WI38 (cell line): ENCODE measurements around the gene ADAMTS8.

Experiments
- H3K4me3 ChIP-seq: 2 replicates; pipeline ENCODE4 v1.5.1; 2011; ENCODE audit warnings: low read depth, mild to moderate bottlenecking, control low read depth, low read length
- CTCF ChIP-seq: IDR thresholded peaks from 2 replicates; pipeline ENCODE4 v1.5.1; 2012; ENCODE audit warnings: low read depth, mild to moderate bottlenecking, control low read depth, low read length

The ADAMTS8 gene

DNA sequence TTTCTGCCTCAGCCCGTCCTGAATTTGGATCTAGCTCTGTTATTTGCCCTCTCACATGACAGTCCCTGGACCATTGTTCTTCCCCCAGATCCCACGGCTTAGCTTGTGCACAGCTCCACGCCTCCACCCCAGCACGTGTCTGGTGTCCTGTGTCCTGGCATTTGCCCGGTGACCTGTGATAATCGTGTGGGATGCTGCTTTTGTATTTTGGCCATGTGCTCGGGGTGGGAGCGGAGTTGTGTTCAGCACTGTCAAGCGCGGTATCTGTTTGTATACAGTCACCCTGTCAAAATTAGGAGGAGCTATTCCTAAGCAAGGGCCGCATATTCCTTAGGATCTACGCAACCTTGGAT, 11.9 kb downstream of the ADAMTS8 start:
- no peak for TF ChIP-seq CTCF
- no peak overlapping the region for H3K4me3 ChIP-seq

DNA sequence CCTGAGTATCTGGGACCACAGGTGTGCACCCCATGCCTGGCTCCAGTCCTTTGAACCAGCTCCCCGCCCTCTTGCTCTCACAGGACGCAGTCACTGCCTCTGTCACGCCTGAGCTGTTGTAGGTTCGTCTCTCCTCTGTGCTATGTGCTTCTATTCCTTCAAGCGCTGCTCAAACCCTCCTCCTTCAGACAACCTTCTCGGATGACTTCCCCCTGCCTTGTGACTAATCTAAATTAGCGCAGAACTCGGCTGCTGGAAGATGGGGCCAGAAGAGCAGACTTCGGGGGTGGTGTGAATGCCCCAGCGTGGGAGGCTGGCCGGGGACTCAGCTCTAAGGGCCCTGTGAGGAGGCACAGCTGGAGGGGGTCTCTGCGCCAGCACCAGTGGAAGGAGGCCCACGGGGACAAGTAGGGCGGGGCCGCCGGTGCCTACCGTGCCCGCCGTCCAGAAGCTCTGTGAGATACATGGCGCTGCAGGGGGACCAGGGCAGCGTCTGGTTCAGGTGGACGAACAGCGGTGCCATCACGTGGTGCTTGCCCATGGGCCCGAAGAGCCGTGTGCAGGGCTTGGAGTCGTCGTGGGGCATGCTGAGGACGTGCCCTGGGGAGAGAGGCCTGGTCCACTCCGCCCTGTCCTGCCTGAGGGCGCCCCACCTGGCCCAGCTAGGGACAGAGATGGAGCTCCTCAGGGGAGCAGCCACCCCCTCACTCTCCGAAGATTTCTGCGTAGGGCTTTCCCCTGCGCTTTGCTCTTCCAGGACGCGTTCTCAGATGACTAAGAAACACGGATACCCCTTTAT, 12.5 kb downstream of the ADAMTS8 start:
- H3K4me3 ChIP-seq = no peak overlapping the region
- TF ChIP-seq CTCF = no peak

DNA sequence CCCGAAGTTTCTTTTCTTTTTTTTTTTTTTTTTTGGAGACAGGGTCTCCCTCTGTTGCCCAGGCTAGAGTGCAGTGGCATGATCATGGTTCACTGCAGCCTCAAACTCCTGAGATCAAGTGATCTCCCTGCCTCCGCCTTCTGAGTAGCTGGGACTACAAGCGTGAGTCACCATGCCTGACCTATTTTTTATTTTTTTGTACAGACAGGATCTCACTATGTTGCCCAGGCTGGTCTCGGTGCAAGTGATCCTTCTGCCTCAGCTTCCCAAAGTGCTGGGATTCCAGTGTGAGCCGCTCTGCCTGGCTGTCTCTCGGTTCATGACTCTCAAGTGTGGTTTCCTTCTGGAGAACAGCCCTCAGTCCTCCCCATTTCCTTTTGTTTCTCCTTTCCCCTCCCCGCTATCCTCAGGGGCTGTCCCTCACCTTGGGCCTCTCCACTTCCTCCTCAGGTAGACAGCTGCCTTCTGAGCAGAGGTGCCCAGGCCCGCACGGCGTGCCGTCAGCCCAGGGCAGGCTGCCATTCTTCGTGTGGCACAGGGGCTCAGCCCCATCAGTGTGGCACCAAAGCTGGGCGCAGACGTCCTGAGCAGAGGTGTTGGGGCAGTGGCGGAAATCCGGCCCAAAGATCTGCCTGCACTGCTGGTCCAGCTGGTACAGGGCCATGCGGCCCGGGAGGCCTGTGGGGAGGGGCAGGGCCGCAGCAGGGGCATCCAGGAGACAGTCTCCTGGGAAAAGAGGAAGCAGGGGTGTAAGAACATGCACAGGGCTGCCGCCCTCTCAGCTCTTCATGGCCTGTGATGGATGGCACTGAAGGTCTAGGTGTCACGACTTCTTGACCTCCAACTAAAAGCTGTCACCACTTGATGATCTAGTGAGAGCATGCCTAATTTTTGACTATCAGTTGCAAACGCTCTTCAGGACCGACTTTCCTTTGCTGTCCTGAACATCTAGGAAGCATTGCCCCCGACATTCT, 14.0 kb downstream of the ADAMTS8 start:
- no peak for TF ChIP-seq CTCF
- H3K4me3 ChIP-seq = no peak overlapping the region

GRCh38 chr11:130413405-130414106, 14.9 kb downstream of the ADAMTS8 start:
- TF ChIP-seq CTCF = no peak
- no peak overlapping the region for H3K4me3 ChIP-seq

GRCh38 chr11:130411223-130411622, 17.2 kb downstream of the ADAMTS8 start:
- no peak overlapping the region for H3K4me3 ChIP-seq
- no peak for TF ChIP-seq CTCF

DNA sequence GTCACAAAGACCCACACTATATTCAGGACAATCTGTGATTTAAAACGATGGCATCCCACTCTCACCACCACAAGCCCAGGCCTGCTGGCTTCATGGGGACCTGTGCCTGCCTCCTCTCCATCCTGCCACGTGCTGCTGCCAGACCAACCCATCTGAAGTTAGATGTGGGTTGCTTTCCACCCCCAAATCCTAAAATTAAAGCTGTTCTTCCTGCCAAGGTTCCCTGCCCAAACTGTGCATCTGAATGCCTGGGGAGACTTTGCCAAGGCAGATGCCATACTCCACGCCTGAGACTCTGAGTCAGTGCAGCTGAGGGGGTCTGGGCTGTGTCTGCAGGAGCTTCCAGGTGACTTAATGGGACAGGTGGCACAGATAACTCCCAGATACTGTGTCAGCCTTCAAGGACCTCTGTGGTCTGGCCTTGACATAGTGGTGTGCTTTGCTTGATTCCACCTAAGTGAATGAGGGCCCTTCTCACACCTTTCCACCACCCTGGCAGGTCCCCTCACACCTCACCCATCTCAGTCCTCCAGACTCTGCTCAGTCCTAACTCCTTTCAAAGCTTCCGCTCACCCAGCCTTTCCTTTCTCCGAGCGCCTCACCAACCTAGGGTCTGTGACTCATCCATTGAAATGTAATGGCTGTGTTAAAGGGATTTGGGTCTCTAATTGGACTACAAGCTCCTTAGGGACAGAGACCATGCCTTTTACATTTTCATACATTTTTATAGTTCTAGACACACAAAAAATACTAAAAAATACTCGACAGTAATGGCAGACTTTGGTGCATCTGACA, 18.6 kb downstream of the ADAMTS8 start:
- no peak for TF ChIP-seq CTCF
- no peak overlapping the region for H3K4me3 ChIP-seq
